HuH-7 (cell line): ENCODE results near the gene NR5A1.

Source experiments
- DNase-seq: peaks from one replicate; pipeline ENCODE4 v3.0.0; 2011; ENCODE audit warnings: low spot score

Gene NR5A1

GRCh38 chr9:124498499-124499146 is 8.6 kb downstream of the NR5A1 start:
- DNase-seq, result no peak

GRCh38 chr9:124498040-124498439 is 9.2 kb downstream of the NR5A1 start:
- no peak for DNase-seq

- no peak for DNase-seq
These were observed 9.8 kb downstream of the NR5A1 start for GRCh38 chr9:124497441-124497840.

- no peak for DNase-seq
These were observed 10.7 kb downstream of the NR5A1 start for GRCh38 chr9:124496463-124496862.

- no peak for DNase-seq
These were observed 11.1 kb downstream of the NR5A1 start for GRCh38 chr9:124496075-124496449.

GRCh38 chr9:124495126-124496074 is 11.8 kb downstream of the NR5A1 start:
- no peak for DNase-seq

- DNase-seq, result no peak
These were observed 13.3 kb downstream of the NR5A1 start for GRCh38 chr9:124493794-124494479.

- no peak for DNase-seq
These were observed 14.0 kb downstream of the NR5A1 start for GRCh38 chr9:124493218-124493617.

GRCh38 chr9:124492818-124493217 is 14.4 kb downstream of the NR5A1 start:
- no peak for DNase-seq

GRCh38 chr9:124491049-124491975 is 15.9 kb downstream of the NR5A1 start:
- DNase-seq, result no peak

- no peak for DNase-seq
These were observed 17.2 kb downstream of the NR5A1 start for GRCh38 chr9:124490004-124490403.

- DNase-seq, result no peak
These were observed 18.0 kb downstream of the NR5A1 start for GRCh38 chr9:124489222-124489621.

- no peak for DNase-seq
These were observed 18.5 kb downstream of the NR5A1 start for GRCh38 chr9:124488641-124489210.

- no peak for DNase-seq
These were observed 19.7 kb downstream of the NR5A1 start for GRCh38 chr9:124487260-124488182.

- DNase-seq, result no peak
These were observed 20.4 kb downstream of the NR5A1 start for GRCh38 chr9:124486778-124487259.

- DNase-seq, result no peak
These were observed 21.3 kb downstream of the NR5A1 start for GRCh38 chr9:124485936-124486335.

- no peak for DNase-seq
These were observed 22.0 kb downstream of the NR5A1 start for GRCh38 chr9:124485201-124485600.

- DNase-seq, result no peak
These were observed 23.7 kb downstream of the NR5A1 start for GRCh38 chr9:124483481-124483880.

- DNase-seq, result no peak
These were observed 24.7 kb downstream of the NR5A1 start for GRCh38 chr9:124482431-124483031.

- no peak for DNase-seq
These were observed 26.1 kb downstream of the NR5A1 start for GRCh38 chr9:124481115-124481514.
